ENCODE results near the gene CD164L2.
"Not testable (repeated sequence)": the region's sequence is repeated elsewhere in the genome, so short reads cannot be mapped to it uniquely, and the experiment has no call there.

The CD164L2 gene

GRCh38 chr1:27383039-27383605 lies at the start of gene CD164L2:
TSS of gene CD164L2 (minus strand) at chr1:27383333. CDS start at chr1:27383239, 94 bp downstream.
- peak; percentile 53 for DNase-seq

DNA sequence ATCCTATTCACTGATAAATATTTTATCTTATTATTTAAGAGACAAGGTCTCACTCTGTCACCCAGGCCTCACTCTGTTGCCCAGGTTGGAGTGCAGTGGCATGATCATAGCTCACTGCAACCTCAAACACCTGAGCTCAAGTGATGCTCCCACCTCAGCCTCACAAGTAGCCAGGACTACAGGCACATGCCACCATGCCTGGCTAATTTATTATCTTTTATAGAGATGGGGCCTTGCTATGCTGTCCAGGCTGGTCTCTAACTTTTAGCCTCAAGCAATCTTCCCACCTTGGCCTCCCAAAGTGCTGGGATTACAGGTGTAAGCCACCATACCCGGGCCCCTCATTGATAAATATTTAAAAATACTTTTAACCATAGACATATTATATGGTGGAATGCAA lies 49.6 kb upstream of the CD164L2 start:
- not testable (repeated sequence) for DNase-seq

DNA sequence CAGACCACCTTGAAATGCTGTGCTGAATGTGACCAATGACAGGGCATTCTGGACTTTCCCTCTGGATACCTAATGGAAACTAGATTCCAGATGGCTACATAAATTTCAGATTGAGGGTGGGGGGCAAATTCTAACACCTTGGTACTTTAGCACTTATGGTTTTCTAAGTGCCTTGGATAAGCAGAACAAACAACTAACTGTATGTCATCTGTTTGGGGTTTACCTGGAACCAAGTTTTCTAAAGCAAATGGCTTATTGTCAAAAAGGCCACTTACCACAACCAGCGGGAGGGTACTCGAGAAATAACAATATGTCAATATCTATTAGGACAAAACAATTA lies 48.4 kb upstream of the CD164L2 start:
- no peak for DNase-seq

- no peak for DNase-seq
Measured at GRCh38 chr1:27430903-27431600, 47.9 kb upstream of the CD164L2 start.

GRCh38 chr1:27429029-27429425 lies 45.9 kb upstream of the CD164L2 start:
- DNase-seq: no peak

GRCh38 chr1:27428316-27429028 lies 45.3 kb upstream of the CD164L2 start:
- peak; percentile 43 for DNase-seq

- no peak for DNase-seq
Measured at GRCh38 chr1:27427816-27428315, 44.7 kb upstream of the CD164L2 start.

DNA sequence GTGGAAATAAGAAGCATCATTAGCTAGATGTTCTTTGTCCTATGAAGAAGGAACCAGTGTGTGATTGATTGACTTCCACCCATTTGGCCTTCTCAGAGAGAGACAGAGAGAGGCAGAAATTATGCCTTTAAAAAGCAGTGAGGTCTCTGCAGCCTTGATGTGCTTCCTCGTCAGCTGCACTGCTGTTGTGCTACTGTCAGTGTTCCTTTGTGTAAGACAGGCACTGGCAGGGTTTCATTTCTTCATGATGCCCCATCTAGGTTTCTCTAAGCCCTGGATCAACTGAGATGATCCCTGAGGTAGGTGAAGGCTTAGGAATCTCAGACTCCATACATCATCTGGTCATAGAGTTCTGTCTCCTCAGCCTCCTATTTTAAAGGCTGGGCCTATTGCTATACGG lies 44.2 kb upstream of the CD164L2 start:
- DNase-seq: no peak

DNA sequence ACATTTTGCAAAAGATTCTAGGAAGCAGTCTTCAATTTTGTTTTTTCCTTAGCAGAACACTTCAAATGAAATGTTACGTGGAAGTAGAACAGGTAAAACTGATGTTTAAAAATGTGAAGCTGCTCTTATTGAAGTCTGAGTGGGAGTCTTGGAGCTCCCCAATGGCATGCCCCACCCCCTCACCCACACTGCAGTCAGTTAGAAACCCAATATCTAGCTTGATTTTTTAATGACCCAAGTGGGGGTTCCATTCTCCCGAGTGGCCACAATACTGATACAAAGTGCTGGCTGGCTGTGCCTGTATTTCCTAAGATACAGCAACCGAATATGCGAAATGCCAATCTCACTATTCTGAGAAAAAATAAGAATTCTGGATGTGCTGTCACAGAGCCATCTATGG lies 40.6 kb upstream of the CD164L2 start:
- no peak for DNase-seq

DNA sequence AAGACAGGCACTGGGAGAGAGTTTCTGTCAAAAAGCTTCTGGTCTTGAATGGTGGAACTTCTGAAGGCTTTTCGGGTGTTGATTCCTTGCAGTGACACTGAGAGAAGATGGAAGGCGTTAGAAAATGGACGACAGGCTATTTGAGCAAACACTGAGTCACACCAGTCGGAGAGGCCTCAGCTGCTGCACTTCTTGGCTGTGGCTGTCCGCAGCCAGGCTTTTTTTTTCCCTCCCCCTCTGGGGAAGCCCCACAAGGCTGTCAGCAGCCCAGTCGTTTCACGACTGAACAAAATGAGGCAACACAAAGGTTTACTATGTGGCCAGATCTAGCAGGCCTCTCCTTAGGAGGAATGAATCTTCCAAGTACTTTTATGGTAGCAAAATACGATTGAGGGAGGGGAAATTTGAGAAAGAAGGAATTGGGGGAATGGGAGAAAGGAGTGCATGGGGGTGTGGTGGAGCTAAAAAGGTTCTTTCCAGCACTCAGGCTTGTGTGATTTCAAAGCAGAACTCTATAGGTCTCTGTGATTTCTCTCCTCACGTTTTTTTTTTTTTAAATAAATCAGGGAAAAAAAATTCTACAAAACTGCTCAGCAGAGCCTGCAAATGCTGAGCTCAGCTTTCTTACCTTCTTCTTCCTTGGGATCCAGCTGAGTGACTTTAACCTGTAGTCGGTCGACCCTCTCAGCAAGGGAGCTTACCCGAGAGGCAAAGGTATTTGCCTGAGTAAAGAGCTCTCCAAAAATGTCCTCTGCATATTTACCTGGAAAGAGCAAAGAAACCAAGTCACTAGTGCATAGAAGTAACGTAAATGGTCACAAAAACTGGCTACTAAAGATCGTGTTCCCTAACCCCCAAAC lies 35.4 kb upstream of the CD164L2 start:
- DNase-seq: peak; percentile 74

- no peak for DNase-seq
Measured at GRCh38 chr1:27417713-27418112, 34.6 kb upstream of the CD164L2 start.

DNA sequence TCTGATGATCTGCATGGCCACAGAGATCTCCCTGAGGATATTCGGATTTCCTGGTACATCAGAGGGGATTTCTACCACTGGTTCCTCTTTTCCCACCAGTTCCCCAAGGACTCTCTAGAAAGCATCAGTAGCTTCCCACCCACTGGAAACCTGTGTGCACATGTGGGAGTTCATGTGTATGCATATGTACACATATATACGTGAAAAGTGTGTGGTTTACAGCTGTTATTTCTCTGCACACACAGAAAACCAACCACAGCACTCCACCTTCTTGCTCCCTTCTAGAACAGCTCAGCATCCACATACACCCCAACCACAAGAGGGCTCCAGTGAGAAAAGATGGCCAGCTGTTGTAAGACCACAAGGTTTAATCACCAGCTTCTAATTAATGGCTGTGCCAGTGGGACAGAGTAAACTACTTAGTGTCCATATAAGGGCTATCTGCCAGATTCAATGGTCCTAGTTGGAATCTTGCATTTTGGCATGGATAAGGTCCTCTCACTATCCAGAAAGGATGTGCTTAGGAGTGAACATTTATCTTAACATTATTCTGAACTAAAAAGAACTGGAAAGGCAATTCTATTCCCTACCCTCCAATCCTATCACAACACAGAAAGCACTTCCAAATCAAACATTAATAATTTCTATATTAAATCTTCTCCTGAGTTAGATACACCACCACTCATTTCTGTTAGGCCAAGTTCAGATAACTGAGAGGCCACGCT lies 33.4 kb upstream of the CD164L2 start:
- peak; percentile 75 for DNase-seq

GRCh38 chr1:27414091-27414490 lies 31.0 kb upstream of the CD164L2 start:
- DNase-seq: no peak

GRCh38 chr1:27413004-27413403 lies 29.9 kb upstream of the CD164L2 start:
- DNase-seq: no peak

- DNase-seq: no peak
Measured at GRCh38 chr1:27412502-27412901, 29.4 kb upstream of the CD164L2 start.

- no peak for DNase-seq
Measured at GRCh38 chr1:27410709-27411108, 27.6 kb upstream of the CD164L2 start.

DNA sequence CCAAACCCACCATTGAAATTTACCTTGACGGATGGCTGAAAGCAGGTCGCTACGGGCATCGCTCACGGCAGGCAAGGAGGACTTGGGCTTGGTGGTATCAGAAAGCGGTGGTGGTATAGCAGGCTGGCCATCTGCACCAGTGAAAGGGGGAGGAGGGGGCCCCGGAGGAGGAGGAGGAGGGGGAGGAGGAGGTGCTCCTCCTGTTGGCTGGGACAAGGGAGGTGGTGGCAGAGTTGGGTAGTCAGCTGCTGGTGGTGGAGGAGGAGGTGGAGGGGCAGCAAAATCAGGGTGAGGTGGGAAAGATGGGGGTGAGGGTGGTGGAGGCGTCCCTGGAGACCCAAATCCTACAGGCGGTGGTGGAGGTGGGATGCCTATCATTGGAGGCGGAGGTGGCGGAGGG lies 26.5 kb upstream of the CD164L2 start:
- DNase-seq: no peak

- no peak for DNase-seq
Measured at GRCh38 chr1:27408151-27408550, 25.0 kb upstream of the CD164L2 start.

DNA sequence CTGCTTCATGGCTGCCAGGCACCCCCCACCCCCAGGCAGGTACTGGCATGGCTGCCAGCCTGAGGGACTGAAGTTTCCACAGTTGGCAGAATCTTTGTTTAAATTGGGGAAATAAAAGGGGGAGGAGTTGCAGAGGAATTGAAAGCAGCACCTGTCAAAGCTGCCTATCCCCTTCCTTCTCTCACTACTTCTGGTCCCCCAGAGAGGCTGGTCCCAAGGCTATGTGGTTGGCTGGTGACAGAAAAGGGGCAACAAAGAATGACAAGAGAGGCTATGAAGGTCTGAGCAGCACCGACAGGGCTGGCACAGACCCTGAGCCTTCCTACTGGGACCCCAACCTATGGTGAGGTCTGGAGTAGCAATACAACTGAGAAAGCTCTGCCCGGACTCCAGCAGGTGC lies 23.7 kb upstream of the CD164L2 start:
- not testable (repeated sequence) for DNase-seq

DNA sequence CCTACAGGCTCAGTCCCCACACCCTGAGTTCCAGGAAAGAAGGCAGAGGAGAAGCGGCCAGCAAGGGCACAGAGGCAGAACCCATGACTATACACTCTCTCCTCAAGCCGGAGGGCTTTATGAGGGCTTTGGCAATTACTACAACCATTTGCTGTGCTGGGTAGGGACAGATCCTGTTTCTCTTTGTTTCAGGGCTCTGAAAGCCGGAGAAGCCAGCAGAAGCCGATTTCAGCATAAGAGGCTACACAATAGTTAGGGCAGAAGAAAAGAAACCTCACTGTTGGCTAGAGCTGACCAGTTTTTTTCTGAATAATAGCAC lies 23.2 kb upstream of the CD164L2 start:
- DNase-seq: no peak

DNA sequence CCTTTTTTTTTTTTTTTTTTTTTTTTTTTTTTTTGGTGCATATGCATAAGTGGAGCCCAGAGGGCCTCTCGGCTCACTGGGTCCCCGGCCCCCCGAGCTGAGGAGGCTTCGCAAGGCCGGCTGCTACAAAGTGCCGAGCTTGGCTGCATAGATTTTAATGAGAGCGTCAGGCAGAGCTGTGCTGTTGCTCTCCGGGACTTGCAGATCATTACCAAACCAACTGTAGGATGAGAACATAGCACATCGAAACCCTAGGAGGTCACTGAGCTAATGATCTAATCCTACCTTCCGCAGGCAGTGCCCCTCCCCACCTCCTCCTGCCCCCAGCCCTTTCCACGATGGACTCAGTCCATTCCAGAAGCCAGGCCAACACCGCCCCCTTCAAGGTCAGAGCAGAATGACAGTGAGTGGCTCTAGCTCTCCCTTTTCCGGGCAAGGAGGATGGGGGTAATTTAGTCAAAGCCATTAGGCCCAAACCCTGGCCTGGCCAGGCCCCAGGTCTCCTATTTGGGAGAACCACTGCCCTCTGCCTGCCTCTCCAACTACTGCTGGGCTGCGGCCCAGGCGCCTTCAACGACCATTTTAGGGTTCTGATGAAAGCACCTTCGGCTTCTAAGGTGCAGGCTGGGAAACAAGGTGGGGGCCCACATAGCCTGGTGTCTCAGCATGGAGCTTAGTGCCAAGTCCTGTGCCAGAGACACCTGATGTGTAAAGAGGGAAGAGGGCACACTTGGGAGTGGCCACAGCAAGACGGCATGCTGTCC lies 22.6 kb upstream of the CD164L2 start:
- DNase-seq: not testable (repeated sequence)

DNA sequence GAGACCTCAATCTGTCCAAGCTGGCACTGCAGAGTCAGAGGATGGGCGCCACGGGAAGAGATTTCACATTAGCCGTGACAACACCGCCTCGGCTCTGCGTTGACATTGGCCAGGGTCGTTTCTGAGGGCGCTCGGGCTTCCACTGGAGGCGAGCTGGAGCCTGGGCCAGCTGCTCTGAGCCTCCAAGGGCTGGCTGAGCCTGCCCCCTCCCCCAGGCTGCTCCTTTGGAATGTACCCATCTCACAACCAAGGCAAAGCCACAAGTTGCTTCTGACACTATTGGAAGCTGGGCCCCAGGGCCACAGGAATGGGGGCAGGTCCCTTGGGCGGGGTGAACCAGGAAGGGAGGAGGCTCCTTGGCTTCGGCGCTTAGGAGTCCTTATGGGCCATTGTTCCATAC lies 21.9 kb upstream of the CD164L2 start:
- no peak for DNase-seq

Measured in stimulated activated CD4-positive, alpha-beta T cell treated with anti-CD3 and anti-CD28 coated beads, Interleukin-4, amount 100 ng/mL, for 24 hours (primary cell).